B cell (primary cell): ENCODE results near the gene ZMYND8.
"Not testable (repeated sequence)": the region's sequence is repeated elsewhere in the genome, so short reads cannot be mapped to it uniquely, and the experiment has no call there.

Experiments
- CTCF ChIP-seq: fragments of 200-600 bp; IDR thresholded peaks from one replicate; pipeline ENCODE4 v1.8.0; 2022; ENCODE audit warnings: antibody characterized with exemption, mild to moderate bottlenecking
- EZH2 ChIP-seq: IDR thresholded peaks from 2 replicates; pipeline ENCODE4 v1.6.1; 2012; ENCODE audit warnings: borderline replicate concordance, low read depth, mild to moderate bottlenecking, moderate library complexity, low read length; ENCODE audit not compliant: insufficient read depth, poor library complexity, severe bottlenecking

DNA sequence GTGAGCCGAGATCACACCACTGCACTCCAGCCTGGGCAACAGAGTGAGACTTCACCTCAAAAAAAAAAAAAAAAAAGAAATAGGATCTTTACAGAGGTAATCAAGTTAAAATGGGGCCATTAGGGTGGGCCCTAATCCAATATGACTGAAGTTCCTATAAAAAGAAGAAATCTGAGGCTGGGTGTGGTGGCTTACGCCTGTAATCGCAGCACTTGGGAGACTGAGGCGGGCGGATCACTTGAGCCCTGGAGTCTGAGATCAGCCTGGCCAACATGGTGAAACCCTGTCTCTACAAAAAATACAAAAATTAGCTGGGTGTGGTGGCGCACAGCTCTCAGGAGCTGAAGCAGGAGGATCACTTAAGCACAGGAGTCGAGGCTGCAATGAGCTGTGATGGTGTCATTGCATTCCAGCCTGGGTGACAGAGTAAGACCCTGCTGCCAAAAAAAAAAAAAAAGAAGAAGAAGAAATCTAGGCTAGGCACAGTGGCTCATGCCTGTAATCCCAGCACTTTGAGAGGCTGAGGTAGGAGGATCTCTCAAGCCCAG, 19.7 kb upstream of the ZMYND8 start:
- not testable (repeated sequence) for TF ChIP-seq EZH2, CTCF
